H9 (cell line): Measurements from ENCODE around the gene RAD21L1. TPM values are rescaled to one million over a fixed set of nuclear protein-coding genes. Genes with fewer than 3 reads are reported as not detected.

Experiments used
- DNase-seq: peaks from one replicate; pipeline ENCODE4 v3.0.0-alpha.2; 2017
- H2AFZ ChIP-seq: one replicate; pipeline ENCODE4 v1.6.1; 2013; ENCODE audit warnings: mild to moderate bottlenecking, low read length, control low read depth, moderate library complexity
- H2AK5ac ChIP-seq: 2 replicates; pipeline ENCODE4 v1.6.1; 2013; ENCODE audit warnings: low read length, control low read depth, mixed read lengths; ENCODE audit not compliant: insufficient read length
- H2BK120ac ChIP-seq: one replicate; pipeline ENCODE4 v1.6.1; 2013; ENCODE audit warnings: low read depth, mild to moderate bottlenecking, low read length, control low read depth, inconsistent platforms; ENCODE audit not compliant: poor library complexity, severe bottlenecking
- H2BK12ac ChIP-seq: 2 replicates; pipeline ENCODE4 v1.6.1; 2013; ENCODE audit warnings: low read length, control low read depth, mixed read lengths, low read depth; ENCODE audit not compliant: insufficient read length
- H2BK15ac ChIP-seq: 2 replicates; pipeline ENCODE4 v1.6.1; 2013; ENCODE audit warnings: low read depth, low read length, control low read depth
- H2BK20ac ChIP-seq: one replicate; pipeline ENCODE4 v1.6.1; 2013; ENCODE audit warnings: low read depth, mild to moderate bottlenecking, low read length, control low read depth, inconsistent platforms; ENCODE audit not compliant: poor library complexity, severe bottlenecking
- H2BK5ac ChIP-seq: 2 replicates; pipeline ENCODE4 v1.6.1; 2013; ENCODE audit warnings: low read length, control low read depth, mixed read lengths; ENCODE audit not compliant: insufficient read length
- H3K14ac ChIP-seq: 2 replicates; pipeline ENCODE4 v1.6.1; 2013; ENCODE audit warnings: low read length, control low read depth; ENCODE audit not compliant: insufficient read depth
- H3K18ac ChIP-seq: 2 replicates; pipeline ENCODE4 v1.6.1; 2013; ENCODE audit warnings: low read depth, mild to moderate bottlenecking, mixed read lengths, low read length, control low read depth; ENCODE audit not compliant: insufficient read length
- H3K23ac ChIP-seq: 2 replicates; pipeline ENCODE4 v1.6.1; 2013; ENCODE audit warnings: low read length, control low read depth, mixed read lengths, low read depth; ENCODE audit not compliant: insufficient read length
- H3K23me2 ChIP-seq: 2 replicates; pipeline ENCODE4 v1.6.1; 2013; ENCODE audit warnings: low read depth, mild to moderate bottlenecking, mixed read lengths, low read length, control low read depth; ENCODE audit not compliant: insufficient read length, poor library complexity, severe bottlenecking
- H3K27ac ChIP-seq: 2 replicates; pipeline ENCODE4 v1.5.1; 2013; ENCODE audit warnings: low read length, control low read depth, mixed read lengths, low read depth; ENCODE audit not compliant: insufficient read length
- H3K27me3 ChIP-seq: 2 replicates; pipeline ENCODE4 v1.6.1; 2013; ENCODE audit warnings: low read length, control low read depth, inconsistent platforms; ENCODE audit not compliant: insufficient read depth
- H3K4ac ChIP-seq: 2 replicates; pipeline ENCODE4 v1.6.1; 2013; ENCODE audit warnings: low read depth, mild to moderate bottlenecking, control low read depth, inconsistent platforms, low read length, moderate library complexity
- H3K4me1 ChIP-seq: 2 replicates; pipeline ENCODE4 v1.6.1; 2013; ENCODE audit warnings: low read length, control low read depth, inconsistent platforms; ENCODE audit not compliant: insufficient read depth
- H3K4me2 ChIP-seq: 2 replicates; pipeline ENCODE4 v1.6.1; 2013; ENCODE audit warnings: low read length, control low read depth, mixed read lengths; ENCODE audit not compliant: insufficient read length, insufficient read depth
- H3K56ac ChIP-seq: 2 replicates; pipeline ENCODE4 v1.6.1; 2013; ENCODE audit warnings: low read depth, mild to moderate bottlenecking, mixed read lengths, low read length, control low read depth; ENCODE audit not compliant: insufficient read length
- H3K79me1 ChIP-seq: 2 replicates; pipeline ENCODE4 v1.6.1; 2013; ENCODE audit warnings: low read depth, mild to moderate bottlenecking, moderate library complexity, low read length, control low read depth, inconsistent platforms; ENCODE audit not compliant: insufficient read depth, poor library complexity, severe bottlenecking
- H3K79me2 ChIP-seq: 2 replicates; pipeline ENCODE4 v1.6.1; 2013; ENCODE audit warnings: low read length, control low read depth, inconsistent platforms; ENCODE audit not compliant: insufficient read depth
- H3K9ac ChIP-seq: 2 replicates; pipeline ENCODE4 v1.6.1; 2013; ENCODE audit warnings: low read length, control low read depth, mixed read lengths; ENCODE audit not compliant: insufficient read length; ENCODE audit errors: extremely low read depth
- H3K9me3 ChIP-seq: one replicate; pipeline ENCODE4 v1.6.1; 2013; ENCODE audit warnings: low read depth, low read length, inconsistent platforms; ENCODE audit not compliant: control insufficient read depth
- H3T11ph ChIP-seq: one replicate; pipeline ENCODE4 v1.6.1; 2013; ENCODE audit warnings: mild to moderate bottlenecking, low read length, control low read depth, inconsistent platforms
- H4K20me1 ChIP-seq: one replicate; pipeline ENCODE4 v1.6.1; 2013; ENCODE audit not compliant: control insufficient read depth, insufficient read length, insufficient read depth
- H4K5ac ChIP-seq: 2 replicates; pipeline ENCODE4 v1.6.1; 2013; ENCODE audit warnings: low read depth, mild to moderate bottlenecking, mixed read lengths, low read length, control low read depth; ENCODE audit not compliant: insufficient read length
- H4K8ac ChIP-seq: replicated peaks from 2 replicates; pipeline ENCODE4 v1.6.1; 2013; ENCODE audit warnings: low read length, control low read depth, mixed read lengths, low read depth; ENCODE audit not compliant: insufficient read length
- H4K91ac ChIP-seq: 2 replicates; pipeline ENCODE4 v1.6.1; 2013; ENCODE audit warnings: low read depth, mild to moderate bottlenecking, moderate library complexity, mixed read lengths, low read length, control low read depth; ENCODE audit not compliant: insufficient read length
- H3K27ac Mint-ChIP-seq, 3 experiments: 2 replicates in 2 of 3; 3 replicates in 1 of 3; pipeline ENCODE4 v1.8.0; 2020 to 2021; ENCODE audit warnings: mixed read lengths in 3 of 3, mild to moderate bottlenecking in 1 of 3, moderate library complexity in 1 of 3
- H3K27me3 Mint-ChIP-seq: 2 replicates; pipeline ENCODE4 v1.8.0; 2021; ENCODE audit warnings: low read depth, mild to moderate bottlenecking, moderate library complexity, mixed read lengths
- H3K36me3 Mint-ChIP-seq, 3 experiments: 2 replicates in 2 of 3; 3 replicates in 1 of 3; pipeline ENCODE4 v1.8.0; 2020 to 2021; ENCODE audit warnings: low read depth in 3 of 3, mixed read lengths in 3 of 3; ENCODE audit not compliant: insufficient read depth in 1 of 3
- H3K4me1 Mint-ChIP-seq, 2 experiments: 2 replicates each; pipeline ENCODE4 v1.8.0; 2020; ENCODE audit warnings: mixed read lengths in 2 of 2
- H3K4me3 Mint-ChIP-seq, 2 experiments: 2 replicates in 1 of 2; 3 replicates in 1 of 2; pipeline ENCODE4 v1.8.0; 2020 to 2021; ENCODE audit warnings: mild to moderate bottlenecking in 2 of 2, mixed read lengths in 2 of 2, moderate library complexity in 1 of 2
- H3K9me3 Mint-ChIP-seq, 2 experiments: 2 replicates in 1 of 2; 3 replicates in 1 of 2; pipeline ENCODE4 v1.8.0; 2020; ENCODE audit warnings: mild to moderate bottlenecking in 2 of 2, mixed read lengths in 2 of 2, moderate library complexity in 1 of 2
- WGBS: extraction: QIAGEN DNeasy Blood & Tissue Kit; methylation state at CpG from one replicate; pipeline ENCODE4 v1.1.7; 2013; ENCODE audit warnings: missing lambda C conversion rate, low lambda C conversion rate, mixed read lengths; ENCODE audit not compliant: insufficient read length; ENCODE audit errors: extremely low coverage; 5-methylcytosine and 5-hydroxymethylcytosine counted together
- total RNA-seq: library from RNA; stranded (reverse); gene quantifications from 2 replicates; pipeline ENCODE4 v1.2.1, GENCODE V29; 2021
- TF ChIP-seq, protein P1 (sequence below): fragments of 200-600 bp; sonication (generic); conservative IDR thresholded peaks from 3 replicates; pipeline ENCODE4 v1.8.0; 2021; ENCODE audit warnings: antibody characterized with exemption, mild to moderate bottlenecking

RAD21L1 gene
- total RNA-seq, 1 experiment from 2014 or later: not detected

DNA sequence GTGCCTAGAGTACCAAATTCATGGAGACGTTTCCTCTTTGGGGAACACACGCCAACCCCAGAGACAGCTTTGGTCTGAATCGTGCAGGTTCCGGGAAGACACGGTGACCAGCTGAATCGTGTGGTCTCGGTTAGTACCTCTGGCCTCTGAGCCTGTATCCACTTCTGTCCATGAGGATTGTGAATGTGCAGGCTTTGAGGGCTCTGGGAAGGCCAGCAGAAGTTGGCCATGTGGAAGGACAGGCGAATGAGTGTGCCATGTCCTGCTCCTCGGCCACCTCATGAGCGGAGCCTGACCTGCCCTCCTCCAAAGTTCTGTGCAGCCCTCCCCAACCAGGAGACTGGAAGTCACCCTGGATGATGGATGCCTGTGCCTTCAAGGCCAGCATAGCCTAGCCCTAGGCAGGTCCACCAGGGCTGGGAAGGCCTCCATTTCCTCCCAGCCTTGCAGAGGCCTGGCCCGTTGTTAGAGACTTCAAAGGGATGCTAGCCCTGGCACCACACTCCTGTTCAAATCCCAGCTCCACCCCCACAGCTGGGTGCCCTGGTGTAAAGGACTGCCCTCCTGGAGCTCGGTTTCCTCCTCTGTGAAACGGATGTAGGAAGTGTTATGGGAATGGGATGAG lies 39.4 kb upstream of the RAD21L1 start:
- WGBS: no CpG with 5 or more reads among the region's 13 CpGs
- no peaks in the 10 kb centered on the region; a peak in 2 of 5 replicates for H3K9me3 Mint-ChIP-seq
- 0 out of 7 replicates have a peak, but pooled peaks cover 0 to under 1% (median 0%) of the 10 kb centered on the region in 3 experiments for H3K36me3 Mint-ChIP-seq
- peaks cover 57% of the 10 kb centered on the region for H3K27me3 Mint-ChIP-seq
- TF ChIP-seq, protein P1, sequence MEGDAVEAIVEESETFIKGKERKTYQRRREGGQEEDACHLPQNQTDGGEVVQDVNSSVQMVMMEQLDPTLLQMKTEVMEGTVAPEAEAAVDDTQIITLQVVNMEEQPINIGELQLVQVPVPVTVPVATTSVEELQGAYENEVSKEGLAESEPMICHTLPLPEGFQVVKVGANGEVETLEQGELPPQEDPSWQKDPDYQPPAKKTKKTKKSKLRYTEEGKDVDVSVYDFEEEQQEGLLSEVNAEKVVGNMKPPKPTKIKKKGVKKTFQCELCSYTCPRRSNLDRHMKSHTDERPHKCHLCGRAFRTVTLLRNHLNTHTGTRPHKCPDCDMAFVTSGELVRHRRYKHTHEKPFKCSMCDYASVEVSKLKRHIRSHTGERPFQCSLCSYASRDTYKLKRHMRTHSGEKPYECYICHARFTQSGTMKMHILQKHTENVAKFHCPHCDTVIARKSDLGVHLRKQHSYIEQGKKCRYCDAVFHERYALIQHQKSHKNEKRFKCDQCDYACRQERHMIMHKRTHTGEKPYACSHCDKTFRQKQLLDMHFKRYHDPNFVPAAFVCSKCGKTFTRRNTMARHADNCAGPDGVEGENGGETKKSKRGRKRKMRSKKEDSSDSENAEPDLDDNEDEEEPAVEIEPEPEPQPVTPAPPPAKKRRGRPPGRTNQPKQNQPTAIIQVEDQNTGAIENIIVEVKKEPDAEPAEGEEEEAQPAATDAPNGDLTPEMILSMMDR: no peak
- Histone ChIP-seq H3K23ac (no peak overlapping the region), H3K4ac (no peak overlapping the region), H4K5ac (no peak overlapping the region), H3K27me3 (peaks cover 16% of the 10 kb centered on the region; the same call in 1 of the 2 replicates), H3K27ac (no peak overlapping the region), H2AFZ (no peak overlapping the region), H3K56ac (no peak overlapping the region), H3K23me2 (peaks cover 4% of the 10 kb centered on the region), H2BK120ac (no peak overlapping the region), H3K9me3 (no peaks in the 10 kb centered on the region), H3K79me2 (no peaks in the 10 kb centered on the region), H2BK5ac (no peak overlapping the region), H3K14ac (0 out of 2 replicates have a peak overlapping the region, but pooled peaks have one; percentile 9), H3K4me2 (no peak overlapping the region), H2BK20ac (no peak overlapping the region), H2BK12ac (no peak overlapping the region), H4K20me1 (no peaks in the 10 kb centered on the region), H3T11ph (no peak overlapping the region), H2AK5ac (no peak overlapping the region), H3K4me1 (peaks cover 12% of the 10 kb centered on the region; the same call in 1 of the 2 replicates), H3K18ac (peak overlapping the region; percentile 18), H3K9ac (no peak overlapping the region), H2BK15ac (no peak overlapping the region), H4K8ac (no peak overlapping the region), H3K79me1 (no peaks in the 10 kb centered on the region), H4K91ac (no peak overlapping the region)
- no peak overlapping the region for H3K27ac Mint-ChIP-seq
- peaks cover 18 to 30% of the 10 kb centered on the region in 2 experiments for H3K4me1 Mint-ChIP-seq
- peak overlapping the region in 1 of 2 experiments; percentile 71; a peak in 4 of 5 replicates for H3K4me3 Mint-ChIP-seq
- peak; percentile 52 for DNase-seq
